Chondrocyte (in vitro differentiated cells): ENCODE data around the gene RCL1. TPM values are rescaled to one million over a fixed set of nuclear protein-coding genes. Genes with fewer than 3 reads are reported as not detected.

Source experiments
- DNase-seq: peaks from one replicate; pipeline ENCODE4 v3.0.0; 2021; ENCODE audit warnings: mixed read lengths, low spot score
- H3K27ac Mint-ChIP-seq: one replicate; pipeline ENCODE4 v1.8.0; 2021; ENCODE audit warnings: mild to moderate bottlenecking, moderate library complexity, mixed read lengths; ENCODE audit not compliant: unreplicated experiment
- H3K27me3 Mint-ChIP-seq: 2 replicates; pipeline ENCODE4 v1.8.0; 2021; ENCODE audit warnings: low read depth, mixed read lengths
- H3K36me3 Mint-ChIP-seq: 2 replicates; pipeline ENCODE4 v1.8.0; 2021; ENCODE audit warnings: low read depth, mixed read lengths
- H3K4me1 Mint-ChIP-seq: 2 replicates; pipeline ENCODE4 v1.8.0; 2021; ENCODE audit warnings: low read depth, mild to moderate bottlenecking, mixed read lengths
- H3K4me3 Mint-ChIP-seq: one replicate; pipeline ENCODE4 v1.8.0; 2021; ENCODE audit warnings: mild to moderate bottlenecking, moderate library complexity, mixed read lengths; ENCODE audit not compliant: unreplicated experiment
- H3K9me3 Mint-ChIP-seq: 2 replicates; pipeline ENCODE4 v1.8.0; 2021; ENCODE audit warnings: low read depth, mixed read lengths
- CTCF ChIP-seq: fragments of 200-600 bp; sonication (generic); IDR thresholded peaks from 2 replicates; pipeline ENCODE4 v1.5.0; 2021; ENCODE audit warnings: antibody characterized with exemption, mild to moderate bottlenecking, moderate library complexity
- total RNA-seq: library from RNA; stranded (reverse); gene quantifications from 3 replicates; pipeline ENCODE4 v1.2.1, GENCODE V29; 2021

Gene RCL1
- total RNA-seq, 1 donor from 2014 or later, result 8.6 TPM

- H3K4me3 Mint-ChIP-seq, result peak overlapping the region; percentile 46
- no peaks in the 10 kb centered on the region for H3K36me3 Mint-ChIP-seq
- H3K27me3 Mint-ChIP-seq, result peaks cover 1% of the 10 kb centered on the region
- H3K4me1 Mint-ChIP-seq, result peaks cover 18% of the 10 kb centered on the region
- H3K9me3 Mint-ChIP-seq, result no peaks in the 10 kb centered on the region
- peak overlapping the region; percentile 33 for H3K27ac Mint-ChIP-seq
- TF ChIP-seq CTCF, result peak; percentile 95
- no peak for DNase-seq
Measured at GRCh38 chr9:4762108-4762885, 30.4 kb upstream of the RCL1 start.

- peak; percentile 37 for TF ChIP-seq CTCF
- H3K27me3 Mint-ChIP-seq, result peaks cover 1% of the 10 kb centered on the region
- H3K9me3 Mint-ChIP-seq, result no peaks in the 10 kb centered on the region
- H3K4me1 Mint-ChIP-seq, result peaks cover 18% of the 10 kb centered on the region
- peak overlapping the region; percentile 33 for H3K27ac Mint-ChIP-seq
- DNase-seq, result no peak
- no peaks in the 10 kb centered on the region for H3K36me3 Mint-ChIP-seq
- peak overlapping the region; percentile 46 for H3K4me3 Mint-ChIP-seq
Measured at GRCh38 chr9:4762886-4763541, 29.7 kb upstream of the RCL1 start.

GRCh38 chr9:4764033-4764432 lies 28.7 kb upstream of the RCL1 start:
- H3K4me3 Mint-ChIP-seq, result no peak overlapping the region
- no peak for TF ChIP-seq CTCF
- H3K27me3 Mint-ChIP-seq, result peaks cover 1% of the 10 kb centered on the region
- no peaks in the 10 kb centered on the region for H3K9me3 Mint-ChIP-seq
- DNase-seq, result no peak
- H3K36me3 Mint-ChIP-seq, result no peaks in the 10 kb centered on the region
- H3K27ac Mint-ChIP-seq, result no peak overlapping the region
- H3K4me1 Mint-ChIP-seq, result peaks cover 18% of the 10 kb centered on the region

GRCh38 chr9:4768681-4769080 lies 24.1 kb upstream of the RCL1 start:
- no peak for TF ChIP-seq CTCF
- Mint-ChIP-seq H3K9me3 (no peaks in the 10 kb centered on the region), H3K4me1 (peaks cover 1% of the 10 kb centered on the region), H3K27me3 (no peaks in the 10 kb centered on the region), H3K27ac (no peak overlapping the region), H3K36me3 (peaks cover 2% of the 10 kb centered on the region), H3K4me3 (no peak overlapping the region)
- DNase-seq, result no peak

- TF ChIP-seq CTCF, result no peak
- peaks cover 2% of the 10 kb centered on the region for H3K36me3 Mint-ChIP-seq
- no peaks in the 10 kb centered on the region for H3K4me1 Mint-ChIP-seq
- no peak overlapping the region for H3K4me3 Mint-ChIP-seq
- no peaks in the 10 kb centered on the region for H3K9me3 Mint-ChIP-seq
- DNase-seq, result no peak
- H3K27me3 Mint-ChIP-seq, result no peaks in the 10 kb centered on the region
- H3K27ac Mint-ChIP-seq, result no peak overlapping the region
Measured at GRCh38 chr9:4769321-4770080, 23.2 kb upstream of the RCL1 start.
